ENCODE data around the gene C1QTNF8.

C1QTNF8 gene

GRCh38 chr16:1045310-1045992 is 50.6 kb downstream of the C1QTNF8 start:
- no peak for DNase-seq (ENCODE audit: low read depth)

- no peak for DNase-seq (ENCODE audit: low read depth)
These were observed 51.4 kb downstream of the C1QTNF8 start for GRCh38 chr16:1044460-1045309.

GRCh38 chr16:1043881-1044451 is 52.1 kb downstream of the C1QTNF8 start:
- DNase-seq (ENCODE audit: low read depth): no peak

- peak; percentile 8 for DNase-seq (ENCODE audit: low read depth)
These were observed 53.2 kb downstream of the C1QTNF8 start for GRCh38 chr16:1042866-1043265.

GRCh38 chr16:1042049-1042744 is 53.8 kb downstream of the C1QTNF8 start:
- no peak for DNase-seq (ENCODE audit: low read depth)

GRCh38 chr16:1040346-1040745 is 55.7 kb downstream of the C1QTNF8 start:
- DNase-seq (ENCODE audit: low read depth): no peak

GRCh38 chr16:1039762-1040161 is 56.3 kb downstream of the C1QTNF8 start:
- no peak for DNase-seq (ENCODE audit: low read depth)

GRCh38 chr16:1038932-1039331 is 57.1 kb downstream of the C1QTNF8 start:
- no peak for DNase-seq (ENCODE audit: low read depth)
